H9 (cell line): ENCODE results near the gene CENPA. TPM values are rescaled to one million over a fixed set of nuclear protein-coding genes. Genes with fewer than 3 reads are reported as not detected.

Experiments
- DNase-seq: peaks from one replicate; pipeline ENCODE4 v3.0.0-alpha.2; 2017
- H2AFZ ChIP-seq: one replicate; pipeline ENCODE4 v1.6.1; 2013; ENCODE audit warnings: mild to moderate bottlenecking, low read length, control low read depth, moderate library complexity
- H2AK5ac ChIP-seq: 2 replicates; pipeline ENCODE4 v1.6.1; 2013; ENCODE audit warnings: low read length, control low read depth, mixed read lengths; ENCODE audit not compliant: insufficient read length
- H2BK120ac ChIP-seq: one replicate; pipeline ENCODE4 v1.6.1; 2013; ENCODE audit warnings: low read depth, mild to moderate bottlenecking, low read length, control low read depth, inconsistent platforms; ENCODE audit not compliant: poor library complexity, severe bottlenecking
- H2BK12ac ChIP-seq: 2 replicates; pipeline ENCODE4 v1.6.1; 2013; ENCODE audit warnings: low read length, control low read depth, mixed read lengths, low read depth; ENCODE audit not compliant: insufficient read length
- H2BK15ac ChIP-seq: 2 replicates; pipeline ENCODE4 v1.6.1; 2013; ENCODE audit warnings: low read depth, low read length, control low read depth
- H2BK20ac ChIP-seq: one replicate; pipeline ENCODE4 v1.6.1; 2013; ENCODE audit warnings: low read depth, mild to moderate bottlenecking, low read length, control low read depth, inconsistent platforms; ENCODE audit not compliant: poor library complexity, severe bottlenecking
- H2BK5ac ChIP-seq: 2 replicates; pipeline ENCODE4 v1.6.1; 2013; ENCODE audit warnings: low read length, control low read depth, mixed read lengths; ENCODE audit not compliant: insufficient read length
- H3K14ac ChIP-seq: 2 replicates; pipeline ENCODE4 v1.6.1; 2013; ENCODE audit warnings: low read length, control low read depth; ENCODE audit not compliant: insufficient read depth
- H3K18ac ChIP-seq: 2 replicates; pipeline ENCODE4 v1.6.1; 2013; ENCODE audit warnings: low read depth, mild to moderate bottlenecking, mixed read lengths, low read length, control low read depth; ENCODE audit not compliant: insufficient read length
- H3K23ac ChIP-seq: 2 replicates; pipeline ENCODE4 v1.6.1; 2013; ENCODE audit warnings: low read length, control low read depth, mixed read lengths, low read depth; ENCODE audit not compliant: insufficient read length
- H3K23me2 ChIP-seq: 2 replicates; pipeline ENCODE4 v1.6.1; 2013; ENCODE audit warnings: low read depth, mild to moderate bottlenecking, mixed read lengths, low read length, control low read depth; ENCODE audit not compliant: insufficient read length, poor library complexity, severe bottlenecking
- H3K27ac ChIP-seq: 2 replicates; pipeline ENCODE4 v1.5.1; 2013; ENCODE audit warnings: low read length, control low read depth, mixed read lengths, low read depth; ENCODE audit not compliant: insufficient read length
- H3K27me3 ChIP-seq: 2 replicates; pipeline ENCODE4 v1.6.1; 2013; ENCODE audit warnings: low read length, control low read depth, inconsistent platforms; ENCODE audit not compliant: insufficient read depth
- H3K4ac ChIP-seq: 2 replicates; pipeline ENCODE4 v1.6.1; 2013; ENCODE audit warnings: low read depth, mild to moderate bottlenecking, control low read depth, inconsistent platforms, low read length, moderate library complexity
- H3K4me1 ChIP-seq: 2 replicates; pipeline ENCODE4 v1.6.1; 2013; ENCODE audit warnings: low read length, control low read depth, inconsistent platforms; ENCODE audit not compliant: insufficient read depth
- H3K4me2 ChIP-seq: 2 replicates; pipeline ENCODE4 v1.6.1; 2013; ENCODE audit warnings: low read length, control low read depth, mixed read lengths; ENCODE audit not compliant: insufficient read length, insufficient read depth
- H3K56ac ChIP-seq: 2 replicates; pipeline ENCODE4 v1.6.1; 2013; ENCODE audit warnings: low read depth, mild to moderate bottlenecking, mixed read lengths, low read length, control low read depth; ENCODE audit not compliant: insufficient read length
- H3K79me1 ChIP-seq: 2 replicates; pipeline ENCODE4 v1.6.1; 2013; ENCODE audit warnings: low read depth, mild to moderate bottlenecking, moderate library complexity, low read length, control low read depth, inconsistent platforms; ENCODE audit not compliant: insufficient read depth, poor library complexity, severe bottlenecking
- H3K79me2 ChIP-seq: 2 replicates; pipeline ENCODE4 v1.6.1; 2013; ENCODE audit warnings: low read length, control low read depth, inconsistent platforms; ENCODE audit not compliant: insufficient read depth
- H3K9ac ChIP-seq: 2 replicates; pipeline ENCODE4 v1.6.1; 2013; ENCODE audit warnings: low read length, control low read depth, mixed read lengths; ENCODE audit not compliant: insufficient read length; ENCODE audit errors: extremely low read depth
- H3K9me3 ChIP-seq: one replicate; pipeline ENCODE4 v1.6.1; 2013; ENCODE audit warnings: low read depth, low read length, inconsistent platforms; ENCODE audit not compliant: control insufficient read depth
- H3T11ph ChIP-seq: one replicate; pipeline ENCODE4 v1.6.1; 2013; ENCODE audit warnings: mild to moderate bottlenecking, low read length, control low read depth, inconsistent platforms
- H4K20me1 ChIP-seq: one replicate; pipeline ENCODE4 v1.6.1; 2013; ENCODE audit not compliant: control insufficient read depth, insufficient read length, insufficient read depth
- H4K5ac ChIP-seq: 2 replicates; pipeline ENCODE4 v1.6.1; 2013; ENCODE audit warnings: low read depth, mild to moderate bottlenecking, mixed read lengths, low read length, control low read depth; ENCODE audit not compliant: insufficient read length
- H4K8ac ChIP-seq: replicated peaks from 2 replicates; pipeline ENCODE4 v1.6.1; 2013; ENCODE audit warnings: low read length, control low read depth, mixed read lengths, low read depth; ENCODE audit not compliant: insufficient read length
- H4K91ac ChIP-seq: 2 replicates; pipeline ENCODE4 v1.6.1; 2013; ENCODE audit warnings: low read depth, mild to moderate bottlenecking, moderate library complexity, mixed read lengths, low read length, control low read depth; ENCODE audit not compliant: insufficient read length
- H3K27ac Mint-ChIP-seq, 3 experiments: 2 replicates in 2 of 3; 3 replicates in 1 of 3; pipeline ENCODE4 v1.8.0; 2020 to 2021; ENCODE audit warnings: mixed read lengths in 3 of 3, mild to moderate bottlenecking in 1 of 3, moderate library complexity in 1 of 3
- H3K27me3 Mint-ChIP-seq: 2 replicates; pipeline ENCODE4 v1.8.0; 2021; ENCODE audit warnings: low read depth, mild to moderate bottlenecking, moderate library complexity, mixed read lengths
- H3K36me3 Mint-ChIP-seq, 3 experiments: 2 replicates in 2 of 3; 3 replicates in 1 of 3; pipeline ENCODE4 v1.8.0; 2020 to 2021; ENCODE audit warnings: low read depth in 3 of 3, mixed read lengths in 3 of 3; ENCODE audit not compliant: insufficient read depth in 1 of 3
- H3K4me1 Mint-ChIP-seq, 2 experiments: 2 replicates each; pipeline ENCODE4 v1.8.0; 2020; ENCODE audit warnings: mixed read lengths in 2 of 2
- H3K4me3 Mint-ChIP-seq, 2 experiments: 2 replicates in 1 of 2; 3 replicates in 1 of 2; pipeline ENCODE4 v1.8.0; 2020 to 2021; ENCODE audit warnings: mild to moderate bottlenecking in 2 of 2, mixed read lengths in 2 of 2, moderate library complexity in 1 of 2
- H3K9me3 Mint-ChIP-seq, 2 experiments: 2 replicates in 1 of 2; 3 replicates in 1 of 2; pipeline ENCODE4 v1.8.0; 2020; ENCODE audit warnings: mild to moderate bottlenecking in 2 of 2, mixed read lengths in 2 of 2, moderate library complexity in 1 of 2
- WGBS: extraction: QIAGEN DNeasy Blood & Tissue Kit; methylation state at CpG from one replicate; pipeline ENCODE4 v1.1.7; 2013; ENCODE audit warnings: missing lambda C conversion rate, low lambda C conversion rate, mixed read lengths; ENCODE audit not compliant: insufficient read length; ENCODE audit errors: extremely low coverage; 5-methylcytosine and 5-hydroxymethylcytosine counted together
- total RNA-seq: library from RNA; stranded (reverse); gene quantifications from 2 replicates; pipeline ENCODE4 v1.2.1, GENCODE V29; 2021
- TF ChIP-seq, protein P1 (sequence below): fragments of 200-600 bp; sonication (generic); conservative IDR thresholded peaks from 3 replicates; pipeline ENCODE4 v1.8.0; 2021; ENCODE audit warnings: antibody characterized with exemption, mild to moderate bottlenecking

The CENPA gene
- total RNA-seq, 1 experiment from 2014 or later = 19.3 TPM

DNA sequence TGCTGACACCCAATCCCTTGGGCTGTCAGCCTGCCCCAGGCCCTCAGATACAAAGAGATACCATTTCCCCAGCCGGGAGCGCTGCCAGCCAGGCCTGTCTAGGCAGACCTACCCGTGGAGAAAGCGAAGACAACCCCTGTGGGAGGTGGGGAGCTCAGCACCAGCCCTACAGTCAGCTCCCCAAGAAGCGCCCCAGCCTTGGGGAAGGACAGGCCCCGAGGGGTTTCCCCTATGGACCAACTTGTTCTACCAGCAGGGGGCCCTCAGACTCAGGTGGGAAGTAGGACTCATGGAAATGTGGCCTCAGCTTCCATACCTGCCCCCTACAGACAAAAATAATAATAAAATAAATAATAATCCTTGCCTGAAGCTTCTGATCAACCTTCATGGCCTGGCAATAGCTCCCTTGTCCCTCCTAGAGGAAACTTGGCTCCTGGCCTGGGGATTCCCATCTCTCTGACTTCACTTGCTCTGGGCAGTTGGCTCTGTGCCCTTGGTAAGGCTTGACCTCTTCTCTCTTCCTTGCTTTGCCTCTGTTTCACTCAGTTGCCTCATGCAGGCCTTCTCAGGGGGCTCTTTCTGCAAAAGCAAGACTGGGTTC is 14.8 kb upstream of the CENPA start:
- no peaks in the 10 kb centered on the region for H3K79me2 ChIP-seq
- no peak overlapping the region for H3K4me2 ChIP-seq
- WGBS = no CpG with 5 or more reads among the region's 6 CpGs
- H3K4ac ChIP-seq = no peak overlapping the region
- H3K27ac Mint-ChIP-seq = no peak overlapping the region
- no peak overlapping the region for H2BK12ac ChIP-seq
- H3K9me3 Mint-ChIP-seq = no peaks in the 10 kb centered on the region
- H3K9me3 ChIP-seq = no peaks in the 10 kb centered on the region
- peak overlapping the region in 1 of 2 experiments; percentile 28; a peak in 1 of 5 replicates for H3K4me3 Mint-ChIP-seq
- H3K27ac ChIP-seq = no peak overlapping the region
- no peaks in the 10 kb centered on the region for H3K27me3 ChIP-seq
- H4K20me1 ChIP-seq = no peaks in the 10 kb centered on the region
- no peak overlapping the region for H2AK5ac ChIP-seq
- H3K18ac ChIP-seq = no peak overlapping the region
- TF ChIP-seq, protein P1, sequence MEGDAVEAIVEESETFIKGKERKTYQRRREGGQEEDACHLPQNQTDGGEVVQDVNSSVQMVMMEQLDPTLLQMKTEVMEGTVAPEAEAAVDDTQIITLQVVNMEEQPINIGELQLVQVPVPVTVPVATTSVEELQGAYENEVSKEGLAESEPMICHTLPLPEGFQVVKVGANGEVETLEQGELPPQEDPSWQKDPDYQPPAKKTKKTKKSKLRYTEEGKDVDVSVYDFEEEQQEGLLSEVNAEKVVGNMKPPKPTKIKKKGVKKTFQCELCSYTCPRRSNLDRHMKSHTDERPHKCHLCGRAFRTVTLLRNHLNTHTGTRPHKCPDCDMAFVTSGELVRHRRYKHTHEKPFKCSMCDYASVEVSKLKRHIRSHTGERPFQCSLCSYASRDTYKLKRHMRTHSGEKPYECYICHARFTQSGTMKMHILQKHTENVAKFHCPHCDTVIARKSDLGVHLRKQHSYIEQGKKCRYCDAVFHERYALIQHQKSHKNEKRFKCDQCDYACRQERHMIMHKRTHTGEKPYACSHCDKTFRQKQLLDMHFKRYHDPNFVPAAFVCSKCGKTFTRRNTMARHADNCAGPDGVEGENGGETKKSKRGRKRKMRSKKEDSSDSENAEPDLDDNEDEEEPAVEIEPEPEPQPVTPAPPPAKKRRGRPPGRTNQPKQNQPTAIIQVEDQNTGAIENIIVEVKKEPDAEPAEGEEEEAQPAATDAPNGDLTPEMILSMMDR = peak; percentile 51; the same call in 1 of the 3 replicates
- H3K36me3 Mint-ChIP-seq = peaks cover 0 to 6% (median 5%) of the 10 kb centered on the region in 3 experiments; a peak in 2 of 7 replicates
- peaks cover 3 to 6% of the 10 kb centered on the region in 2 experiments for H3K4me1 Mint-ChIP-seq
- H2BK20ac ChIP-seq = no peak overlapping the region
- no peaks in the 10 kb centered on the region for H3K79me1 ChIP-seq
- DNase-seq = peak; percentile 43
- H4K8ac ChIP-seq = no peak overlapping the region
- no peak overlapping the region for H3T11ph ChIP-seq
- H4K5ac ChIP-seq = no peak overlapping the region
- no peak overlapping the region for H2AFZ ChIP-seq
- H2BK120ac ChIP-seq = no peak overlapping the region
- H4K91ac ChIP-seq = no peak overlapping the region
- H3K23me2 ChIP-seq = no peaks in the 10 kb centered on the region
- H3K56ac ChIP-seq = no peak overlapping the region
- no peak overlapping the region for H2BK5ac ChIP-seq
- no peaks in the 10 kb centered on the region for H3K4me1 ChIP-seq
- no peak overlapping the region for H3K14ac ChIP-seq
- H3K9ac ChIP-seq = no peak overlapping the region
- H3K23ac ChIP-seq = no peak overlapping the region
- no peak overlapping the region for H2BK15ac ChIP-seq
- no peaks in the 10 kb centered on the region for H3K27me3 Mint-ChIP-seq
